Body of pancreas (tissue), 4 donors: ENCODE measurements around the gene TENM3.

Experiments used
- POLR2A ChIP-seq, 3 donors: fragments of 450-650 bp; IDR thresholded peaks; one replicate each; pipeline ENCODE4 v1.6.1; 2016; ENCODE audit warnings: antibody characterized with exemption in 3 of 3, mild to moderate bottlenecking in 2 of 3
- TF ChIP-seq, protein P1 (sequence below), 7 experiments: fragments of 450-650 bp in 4 of 7; fragments of 200-600 bp in 3 of 7; sonication (generic) in 3 of 7; IDR thresholded peaks; one replicate each; pipeline ENCODE4 v1.5.1; 2016 to 2019; ENCODE audit warnings: antibody characterized with exemption in 7 of 7

- no peak for TF ChIP-seq POLR2A (IDR thresholded peaks at IDR 0.05)
- TF ChIP-seq, protein P1, sequence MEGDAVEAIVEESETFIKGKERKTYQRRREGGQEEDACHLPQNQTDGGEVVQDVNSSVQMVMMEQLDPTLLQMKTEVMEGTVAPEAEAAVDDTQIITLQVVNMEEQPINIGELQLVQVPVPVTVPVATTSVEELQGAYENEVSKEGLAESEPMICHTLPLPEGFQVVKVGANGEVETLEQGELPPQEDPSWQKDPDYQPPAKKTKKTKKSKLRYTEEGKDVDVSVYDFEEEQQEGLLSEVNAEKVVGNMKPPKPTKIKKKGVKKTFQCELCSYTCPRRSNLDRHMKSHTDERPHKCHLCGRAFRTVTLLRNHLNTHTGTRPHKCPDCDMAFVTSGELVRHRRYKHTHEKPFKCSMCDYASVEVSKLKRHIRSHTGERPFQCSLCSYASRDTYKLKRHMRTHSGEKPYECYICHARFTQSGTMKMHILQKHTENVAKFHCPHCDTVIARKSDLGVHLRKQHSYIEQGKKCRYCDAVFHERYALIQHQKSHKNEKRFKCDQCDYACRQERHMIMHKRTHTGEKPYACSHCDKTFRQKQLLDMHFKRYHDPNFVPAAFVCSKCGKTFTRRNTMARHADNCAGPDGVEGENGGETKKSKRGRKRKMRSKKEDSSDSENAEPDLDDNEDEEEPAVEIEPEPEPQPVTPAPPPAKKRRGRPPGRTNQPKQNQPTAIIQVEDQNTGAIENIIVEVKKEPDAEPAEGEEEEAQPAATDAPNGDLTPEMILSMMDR (IDR thresholded peaks at IDR 0.05): no peak
These were observed 462.2 kb downstream of the TENM3 start for GRCh38 chr4:182705389-182705788.
